Type B pancreatic cell (in vitro differentiated cells): ENCODE data around the gene DSCAML1. TPM values are rescaled to one million over a fixed set of nuclear protein-coding genes. Genes with fewer than 3 reads are reported as not detected.

Experiments used
- DNase-seq: peaks from one replicate; pipeline ENCODE4 v3.0.0; 2021; ENCODE audit warnings: mixed read lengths; ENCODE audit not compliant: unreplicated experiment; ENCODE audit errors: extremely low spot score
- H3K27ac Mint-ChIP-seq: 2 replicates; pipeline ENCODE4 v1.8.0; 2021; ENCODE audit warnings: mild to moderate bottlenecking, mixed read lengths
- H3K27me3 Mint-ChIP-seq: 2 replicates; pipeline ENCODE4 v1.8.0; 2021; ENCODE audit warnings: mixed read lengths
- H3K36me3 Mint-ChIP-seq: 2 replicates; pipeline ENCODE4 v1.8.0; 2021; ENCODE audit warnings: mixed read lengths
- H3K4me1 Mint-ChIP-seq: one replicate; pipeline ENCODE4 v1.8.0; 2021; ENCODE audit warnings: mixed read lengths; ENCODE audit not compliant: unreplicated experiment
- H3K4me3 Mint-ChIP-seq: 2 replicates; pipeline ENCODE4 v1.8.0; 2021; ENCODE audit warnings: mild to moderate bottlenecking, mixed read lengths
- H3K9me3 Mint-ChIP-seq: 2 replicates; pipeline ENCODE4 v1.8.0; 2021; ENCODE audit warnings: mixed read lengths
- total RNA-seq: library from RNA; stranded (reverse); gene quantifications from 2 replicates; pipeline ENCODE4 v1.2.1, GENCODE V29; 2021; ENCODE audit warnings: low replicate concordance
- TF ChIP-seq, protein P1 (sequence below): fragments of 200-600 bp; sonication (generic); conservative IDR thresholded peaks from 2 replicates; pipeline ENCODE4 v1.5.0; 2021; ENCODE audit warnings: antibody characterized with exemption, mild to moderate bottlenecking

The DSCAML1 gene
- total RNA-seq, 1 donor from 2014 or later, result 5.8 TPM

DNA sequence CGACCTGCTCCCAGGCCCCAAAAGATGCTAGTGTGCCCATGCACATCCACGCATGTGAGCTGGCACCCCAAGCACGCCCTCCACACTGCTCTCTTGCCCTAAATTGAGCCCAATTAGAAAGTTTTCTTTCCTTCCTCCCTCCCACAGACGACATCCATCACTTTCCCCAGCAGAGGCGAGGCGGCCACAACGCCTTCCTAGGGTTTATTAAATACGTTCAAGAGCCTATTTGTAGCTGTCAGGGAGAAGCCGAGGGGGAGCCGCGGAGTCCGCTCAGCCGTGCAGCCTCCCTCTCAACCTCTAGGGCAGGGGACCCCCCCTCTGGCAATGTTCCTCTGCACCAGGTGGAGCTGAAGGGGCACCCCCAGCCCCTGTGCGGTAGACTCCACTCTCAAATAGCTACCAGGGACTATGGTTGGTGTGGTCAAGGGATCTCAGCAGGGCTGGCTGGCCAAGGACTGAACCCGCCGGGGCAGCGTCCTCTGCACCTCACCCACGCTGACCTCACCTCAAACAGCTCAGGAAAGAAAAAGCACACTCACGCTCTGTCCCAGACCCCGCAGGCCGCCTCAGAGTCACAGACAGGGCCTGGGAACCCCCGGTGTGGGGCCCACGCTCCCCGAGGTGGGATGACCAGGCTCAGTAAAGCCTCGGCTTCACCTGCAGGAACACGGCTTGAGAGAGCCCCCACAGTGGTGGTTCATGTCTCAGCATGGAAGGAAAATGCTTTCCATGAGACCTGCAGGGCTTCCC is 152.4 kb downstream of the DSCAML1 start:
- peaks cover 19% of the 10 kb centered on the region for H3K4me1 Mint-ChIP-seq
- DNase-seq, result no peak
- H3K9me3 Mint-ChIP-seq, result no peaks in the 10 kb centered on the region
- H3K4me3 Mint-ChIP-seq, result peak overlapping the region; percentile 53
- TF ChIP-seq, protein P1, sequence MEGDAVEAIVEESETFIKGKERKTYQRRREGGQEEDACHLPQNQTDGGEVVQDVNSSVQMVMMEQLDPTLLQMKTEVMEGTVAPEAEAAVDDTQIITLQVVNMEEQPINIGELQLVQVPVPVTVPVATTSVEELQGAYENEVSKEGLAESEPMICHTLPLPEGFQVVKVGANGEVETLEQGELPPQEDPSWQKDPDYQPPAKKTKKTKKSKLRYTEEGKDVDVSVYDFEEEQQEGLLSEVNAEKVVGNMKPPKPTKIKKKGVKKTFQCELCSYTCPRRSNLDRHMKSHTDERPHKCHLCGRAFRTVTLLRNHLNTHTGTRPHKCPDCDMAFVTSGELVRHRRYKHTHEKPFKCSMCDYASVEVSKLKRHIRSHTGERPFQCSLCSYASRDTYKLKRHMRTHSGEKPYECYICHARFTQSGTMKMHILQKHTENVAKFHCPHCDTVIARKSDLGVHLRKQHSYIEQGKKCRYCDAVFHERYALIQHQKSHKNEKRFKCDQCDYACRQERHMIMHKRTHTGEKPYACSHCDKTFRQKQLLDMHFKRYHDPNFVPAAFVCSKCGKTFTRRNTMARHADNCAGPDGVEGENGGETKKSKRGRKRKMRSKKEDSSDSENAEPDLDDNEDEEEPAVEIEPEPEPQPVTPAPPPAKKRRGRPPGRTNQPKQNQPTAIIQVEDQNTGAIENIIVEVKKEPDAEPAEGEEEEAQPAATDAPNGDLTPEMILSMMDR, result no peak
- H3K36me3 Mint-ChIP-seq, result peaks cover 3% of the 10 kb centered on the region
- peak overlapping the region; percentile 44 for H3K27ac Mint-ChIP-seq
- peaks cover 49% of the 10 kb centered on the region for H3K27me3 Mint-ChIP-seq

DNA sequence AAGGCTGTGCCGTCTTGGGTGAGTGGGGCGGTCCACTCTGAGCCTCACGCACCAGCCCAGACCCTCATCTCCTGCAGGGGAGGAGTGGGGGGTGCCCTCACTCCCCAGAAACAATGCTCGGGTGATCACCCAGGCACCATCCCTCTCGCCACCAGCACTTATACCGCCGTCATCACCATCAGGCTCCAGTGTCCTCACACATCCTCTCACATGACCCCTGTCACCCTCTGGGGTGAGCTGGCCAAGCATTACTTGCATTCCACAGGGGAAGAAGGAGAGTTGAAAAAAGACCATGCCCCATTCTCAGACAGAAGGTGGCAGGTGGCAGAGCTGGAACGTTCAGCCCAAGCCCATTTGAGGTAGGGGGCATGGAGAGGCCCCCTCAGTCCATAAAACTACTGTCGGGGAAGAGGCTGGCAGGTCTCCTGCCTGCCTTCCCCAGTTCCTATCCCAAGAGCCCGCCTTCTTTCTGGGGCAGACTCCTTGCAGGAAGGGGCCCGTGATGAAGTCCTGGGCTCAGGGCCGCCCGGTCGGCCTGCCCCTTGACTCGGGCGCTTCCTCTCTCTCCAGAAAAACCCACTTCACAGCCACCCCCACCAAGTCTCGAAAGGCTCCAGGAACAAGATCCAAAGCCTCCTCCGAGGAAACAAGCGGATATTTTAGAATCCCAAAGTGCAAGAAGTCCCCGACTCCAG is 153.3 kb downstream of the DSCAML1 start:
- H3K9me3 Mint-ChIP-seq, result no peaks in the 10 kb centered on the region
- TF ChIP-seq, protein P1, result no peak
- peaks cover 3% of the 10 kb centered on the region for H3K36me3 Mint-ChIP-seq
- peaks cover 15% of the 10 kb centered on the region for H3K4me1 Mint-ChIP-seq
- DNase-seq, result no peak
- no peak overlapping the region for H3K27ac Mint-ChIP-seq
- no peak overlapping the region for H3K4me3 Mint-ChIP-seq
- H3K27me3 Mint-ChIP-seq, result peaks cover 49% of the 10 kb centered on the region

DNA sequence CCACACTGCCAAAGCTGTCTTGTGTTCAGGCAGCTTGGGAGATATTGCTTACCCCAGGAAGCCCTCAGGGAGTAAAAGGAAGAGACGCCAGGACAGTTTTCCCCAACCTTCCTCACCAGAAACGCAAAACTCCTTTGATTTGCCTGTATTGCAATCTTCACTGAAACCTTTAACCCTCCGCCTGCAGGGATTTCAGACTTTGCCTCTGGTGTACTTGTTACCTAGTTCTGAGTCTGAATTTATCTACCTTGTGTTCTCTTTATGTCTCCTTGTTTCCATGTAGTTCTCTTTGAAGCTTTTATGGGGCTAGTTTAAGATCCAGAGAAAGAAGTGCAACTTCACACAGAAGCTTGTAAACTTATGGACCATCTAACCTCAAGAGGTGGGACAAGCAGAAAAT is 154.2 kb downstream of the DSCAML1 start:
- peaks cover 3% of the 10 kb centered on the region for H3K36me3 Mint-ChIP-seq
- no peak for DNase-seq
- H3K4me1 Mint-ChIP-seq, result peaks cover 10% of the 10 kb centered on the region
- no peaks in the 10 kb centered on the region for H3K9me3 Mint-ChIP-seq
- H3K4me3 Mint-ChIP-seq, result no peak overlapping the region
- peaks cover 53% of the 10 kb centered on the region for H3K27me3 Mint-ChIP-seq
- TF ChIP-seq, protein P1, result no peak
- H3K27ac Mint-ChIP-seq, result no peak overlapping the region

- TF ChIP-seq, protein P1, result no peak
- Mint-ChIP-seq H3K9me3 (no peaks in the 10 kb centered on the region), H3K27me3 (peaks cover 50% of the 10 kb centered on the region), H3K4me3 (no peak overlapping the region), H3K36me3 (peaks cover 3% of the 10 kb centered on the region), H3K27ac (no peak overlapping the region), H3K4me1 (peaks cover 10% of the 10 kb centered on the region)
- no peak for DNase-seq
Observed at GRCh38 chr11:117642396-117642795, 154.6 kb downstream of the DSCAML1 start.

GRCh38 chr11:117641008-117641915 is 155.8 kb downstream of the DSCAML1 start:
- Mint-ChIP-seq H3K4me1 (peaks cover 10% of the 10 kb centered on the region), H3K4me3 (no peak overlapping the region), H3K27me3 (peaks cover 44% of the 10 kb centered on the region), H3K27ac (no peak overlapping the region), H3K9me3 (no peaks in the 10 kb centered on the region), H3K36me3 (no peaks in the 10 kb centered on the region)
- DNase-seq, result no peak
- TF ChIP-seq, protein P1, result no peak
